GM12874 (cell line): Measurements from ENCODE around the gene APOBR.

Experiments
- TF ChIP-seq, protein P1 (sequence below): IDR thresholded peaks from 2 replicates; pipeline ENCODE4 v1.5.1; 2011; ENCODE audit warnings: low read depth, mild to moderate bottlenecking, control low read depth, low read length, moderate library complexity; ENCODE audit not compliant: insufficient read depth

APOBR gene

GRCh38 chr16:28548306-28548802, 53.9 kb downstream of the APOBR start:
- TF ChIP-seq, protein P1, sequence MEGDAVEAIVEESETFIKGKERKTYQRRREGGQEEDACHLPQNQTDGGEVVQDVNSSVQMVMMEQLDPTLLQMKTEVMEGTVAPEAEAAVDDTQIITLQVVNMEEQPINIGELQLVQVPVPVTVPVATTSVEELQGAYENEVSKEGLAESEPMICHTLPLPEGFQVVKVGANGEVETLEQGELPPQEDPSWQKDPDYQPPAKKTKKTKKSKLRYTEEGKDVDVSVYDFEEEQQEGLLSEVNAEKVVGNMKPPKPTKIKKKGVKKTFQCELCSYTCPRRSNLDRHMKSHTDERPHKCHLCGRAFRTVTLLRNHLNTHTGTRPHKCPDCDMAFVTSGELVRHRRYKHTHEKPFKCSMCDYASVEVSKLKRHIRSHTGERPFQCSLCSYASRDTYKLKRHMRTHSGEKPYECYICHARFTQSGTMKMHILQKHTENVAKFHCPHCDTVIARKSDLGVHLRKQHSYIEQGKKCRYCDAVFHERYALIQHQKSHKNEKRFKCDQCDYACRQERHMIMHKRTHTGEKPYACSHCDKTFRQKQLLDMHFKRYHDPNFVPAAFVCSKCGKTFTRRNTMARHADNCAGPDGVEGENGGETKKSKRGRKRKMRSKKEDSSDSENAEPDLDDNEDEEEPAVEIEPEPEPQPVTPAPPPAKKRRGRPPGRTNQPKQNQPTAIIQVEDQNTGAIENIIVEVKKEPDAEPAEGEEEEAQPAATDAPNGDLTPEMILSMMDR, result no peak
